Measurements from ENCODE around the gene HDAC5. TPM values are rescaled to one million over a fixed set of nuclear protein-coding genes. Genes with fewer than 3 reads are reported as not detected.

Gene HDAC5
- total RNA-seq, 1 experiment from 2014 or later = 11.5 TPM

GRCh38 chr17:44063704-44064639, 59.5 kb downstream of the HDAC5 start:
- Histone ChIP-seq H3K9me3 (ENCODE audit: control insufficient read depth, insufficient read depth, low read depth, low read length) (no peaks in the 10 kb centered on the region), H3K27me3 (ENCODE audit: control insufficient read depth, insufficient read depth, low read length) (no peaks in the 10 kb centered on the region), H3K27ac (ENCODE audit: low read length) (no peak overlapping the region), H3K4me3 (ENCODE audit: low read depth in 2 of 2, low read length in 2 of 2) (no peak overlapping the region), H3K36me3 (ENCODE audit: control insufficient read depth, insufficient read depth, low read length) (peaks cover 9% of the 10 kb centered on the region), H3K4me1 (ENCODE audit: control insufficient read depth, insufficient read depth, low read length) (peaks cover 8% of the 10 kb centered on the region)
- POLR2A ChIA-PET = no interaction called here
- intact Hi-C loops (cut with micrococcal nuclease; ENCODE audit: unreplicated experiment) = no loop called here
- DNase-seq (ENCODE audit: low read depth, low spot score) (no peak), ATAC-seq (no peak)
- in situ Hi-C loops (cut with HindIII; ENCODE audit: low pct_unique_long_range_greater_than_20kb, low sequenced_read_pairs) = no loop called here
- TF ChIP-seq, protein P1, sequence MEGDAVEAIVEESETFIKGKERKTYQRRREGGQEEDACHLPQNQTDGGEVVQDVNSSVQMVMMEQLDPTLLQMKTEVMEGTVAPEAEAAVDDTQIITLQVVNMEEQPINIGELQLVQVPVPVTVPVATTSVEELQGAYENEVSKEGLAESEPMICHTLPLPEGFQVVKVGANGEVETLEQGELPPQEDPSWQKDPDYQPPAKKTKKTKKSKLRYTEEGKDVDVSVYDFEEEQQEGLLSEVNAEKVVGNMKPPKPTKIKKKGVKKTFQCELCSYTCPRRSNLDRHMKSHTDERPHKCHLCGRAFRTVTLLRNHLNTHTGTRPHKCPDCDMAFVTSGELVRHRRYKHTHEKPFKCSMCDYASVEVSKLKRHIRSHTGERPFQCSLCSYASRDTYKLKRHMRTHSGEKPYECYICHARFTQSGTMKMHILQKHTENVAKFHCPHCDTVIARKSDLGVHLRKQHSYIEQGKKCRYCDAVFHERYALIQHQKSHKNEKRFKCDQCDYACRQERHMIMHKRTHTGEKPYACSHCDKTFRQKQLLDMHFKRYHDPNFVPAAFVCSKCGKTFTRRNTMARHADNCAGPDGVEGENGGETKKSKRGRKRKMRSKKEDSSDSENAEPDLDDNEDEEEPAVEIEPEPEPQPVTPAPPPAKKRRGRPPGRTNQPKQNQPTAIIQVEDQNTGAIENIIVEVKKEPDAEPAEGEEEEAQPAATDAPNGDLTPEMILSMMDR (IDR thresholded peaks at IDR 0.05) = no peak
- TF ChIP-seq TCF7L2 (IDR thresholded peaks at IDR 0.05; ENCODE audit: low read depth, low read length) (no peak), POLR2AphosphoS5 (IDR thresholded peaks at IDR 0.05; ENCODE audit: low read depth, low read length) (no peak), SIN3A (IDR thresholded peaks at IDR 0.05; ENCODE audit: borderline replicate concordance, insufficient read depth, low read depth, low read length) (no peak)
- TF ChIP-seq, protein P2, sequence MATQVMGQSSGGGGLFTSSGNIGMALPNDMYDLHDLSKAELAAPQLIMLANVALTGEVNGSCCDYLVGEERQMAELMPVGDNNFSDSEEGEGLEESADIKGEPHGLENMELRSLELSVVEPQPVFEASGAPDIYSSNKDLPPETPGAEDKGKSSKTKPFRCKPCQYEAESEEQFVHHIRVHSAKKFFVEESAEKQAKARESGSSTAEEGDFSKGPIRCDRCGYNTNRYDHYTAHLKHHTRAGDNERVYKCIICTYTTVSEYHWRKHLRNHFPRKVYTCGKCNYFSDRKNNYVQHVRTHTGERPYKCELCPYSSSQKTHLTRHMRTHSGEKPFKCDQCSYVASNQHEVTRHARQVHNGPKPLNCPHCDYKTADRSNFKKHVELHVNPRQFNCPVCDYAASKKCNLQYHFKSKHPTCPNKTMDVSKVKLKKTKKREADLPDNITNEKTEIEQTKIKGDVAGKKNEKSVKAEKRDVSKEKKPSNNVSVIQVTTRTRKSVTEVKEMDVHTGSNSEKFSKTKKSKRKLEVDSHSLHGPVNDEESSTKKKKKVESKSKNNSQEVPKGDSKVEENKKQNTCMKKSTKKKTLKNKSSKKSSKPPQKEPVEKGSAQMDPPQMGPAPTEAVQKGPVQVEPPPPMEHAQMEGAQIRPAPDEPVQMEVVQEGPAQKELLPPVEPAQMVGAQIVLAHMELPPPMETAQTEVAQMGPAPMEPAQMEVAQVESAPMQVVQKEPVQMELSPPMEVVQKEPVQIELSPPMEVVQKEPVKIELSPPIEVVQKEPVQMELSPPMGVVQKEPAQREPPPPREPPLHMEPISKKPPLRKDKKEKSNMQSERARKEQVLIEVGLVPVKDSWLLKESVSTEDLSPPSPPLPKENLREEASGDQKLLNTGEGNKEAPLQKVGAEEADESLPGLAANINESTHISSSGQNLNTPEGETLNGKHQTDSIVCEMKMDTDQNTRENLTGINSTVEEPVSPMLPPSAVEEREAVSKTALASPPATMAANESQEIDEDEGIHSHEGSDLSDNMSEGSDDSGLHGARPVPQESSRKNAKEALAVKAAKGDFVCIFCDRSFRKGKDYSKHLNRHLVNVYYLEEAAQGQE (IDR thresholded peaks at IDR 0.05; ENCODE audit: insufficient read depth in 1 of 2, low read depth in 2 of 2, low read length in 1 of 2) = no peak
- no TSS peak for BruUV-seq (replicated peaks)
- CTCF ChIA-PET = no interaction called here

DNA sequence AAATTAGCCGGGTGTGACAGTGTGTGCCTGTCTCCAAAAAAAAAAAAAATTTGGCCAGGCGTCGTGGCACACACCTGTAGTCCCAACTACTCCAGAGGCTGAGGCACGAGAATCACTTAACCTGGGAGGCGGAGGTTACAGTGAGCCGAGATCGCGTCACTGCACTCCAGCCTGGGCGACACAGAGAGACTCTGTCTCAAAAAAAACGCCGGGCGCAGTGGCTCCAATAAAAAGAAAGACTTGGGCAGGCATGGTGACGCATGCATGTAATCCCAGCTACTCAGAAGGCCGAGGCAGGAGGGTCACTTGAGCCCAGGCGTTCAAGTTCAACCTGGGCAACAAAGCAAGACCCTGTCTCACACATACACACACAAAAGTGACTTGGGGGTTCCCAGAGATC, 60.6 kb downstream of the HDAC5 start:
- no peak for TF ChIP-seq TCF7L2 (IDR thresholded peaks at IDR 0.05; ENCODE audit: low read depth, low read length)
- no peak for TF ChIP-seq SIN3A (IDR thresholded peaks at IDR 0.05; ENCODE audit: borderline replicate concordance, insufficient read depth, low read depth, low read length)
- TF ChIP-seq POLR2AphosphoS5 (IDR thresholded peaks at IDR 0.05; ENCODE audit: low read depth, low read length) = no peak
- TF ChIP-seq, protein P2 (IDR thresholded peaks at IDR 0.05; ENCODE audit: insufficient read depth in 1 of 2, low read depth in 2 of 2, low read length in 1 of 2) = no peak
- TF ChIP-seq, protein P1 (IDR thresholded peaks at IDR 0.05) = no peak
- no peaks in the 10 kb centered on the region for H3K9me3 ChIP-seq (ENCODE audit: control insufficient read depth, insufficient read depth, low read depth, low read length)
- intact Hi-C loops (cut with micrococcal nuclease; ENCODE audit: unreplicated experiment) = no loop called here
- ChIA-PET CTCF (no interaction called here), POLR2A (no interaction called here)
- BruUV-seq (replicated peaks) = no TSS peak
- H3K27ac ChIP-seq (ENCODE audit: low read length) = no peak overlapping the region
- ATAC-seq (no peak), DNase-seq (ENCODE audit: low read depth, low spot score) (no peak)
- peaks cover 9% of the 10 kb centered on the region for H3K36me3 ChIP-seq (ENCODE audit: control insufficient read depth, insufficient read depth, low read length)
- H3K27me3 ChIP-seq (ENCODE audit: control insufficient read depth, insufficient read depth, low read length) = no peaks in the 10 kb centered on the region
- H3K4me3 ChIP-seq (ENCODE audit: low read depth in 2 of 2, low read length in 2 of 2) = no peak overlapping the region
- H3K4me1 ChIP-seq (ENCODE audit: control insufficient read depth, insufficient read depth, low read length) = peaks cover 8% of the 10 kb centered on the region
- in situ Hi-C loops (cut with HindIII; ENCODE audit: low pct_unique_long_range_greater_than_20kb, low sequenced_read_pairs) = no loop called here
